ENCODE measurements around the gene PRG2.

DNA sequence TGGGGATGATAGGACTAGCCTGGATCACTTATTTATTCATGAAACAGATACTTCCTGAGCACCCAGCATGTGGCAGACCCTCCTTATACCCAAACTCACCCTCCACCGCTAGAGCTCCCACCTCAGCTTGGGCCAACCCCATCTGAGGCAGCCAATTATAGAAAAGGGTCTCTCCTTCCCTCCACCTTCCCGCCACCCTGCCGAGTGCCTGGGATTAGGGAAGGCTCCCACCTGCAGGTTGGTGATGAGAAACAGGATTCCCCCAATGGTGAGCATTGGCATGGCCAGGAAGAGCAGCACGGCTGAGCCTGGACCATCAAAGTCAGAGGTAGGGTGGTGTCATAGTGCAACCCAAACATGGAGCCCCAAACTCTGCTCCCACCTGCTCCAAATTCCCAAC is 30.6 kb upstream of the PRG2 start:
- no peak for TF ChIP-seq KAT7 (CRISPR knock-in tag; IDR thresholded peaks at IDR 0.05; ENCODE audit: borderline replicate concordance)
- TF ChIP-seq, protein P1, sequence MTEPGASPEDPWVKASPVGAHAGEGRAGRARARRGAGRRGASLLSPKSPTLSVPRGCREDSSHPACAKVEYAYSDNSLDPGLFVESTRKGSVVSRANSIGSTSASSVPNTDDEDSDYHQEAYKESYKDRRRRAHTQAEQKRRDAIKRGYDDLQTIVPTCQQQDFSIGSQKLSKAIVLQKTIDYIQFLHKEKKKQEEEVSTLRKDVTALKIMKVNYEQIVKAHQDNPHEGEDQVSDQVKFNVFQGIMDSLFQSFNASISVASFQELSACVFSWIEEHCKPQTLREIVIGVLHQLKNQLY (CRISPR knock-in tag; IDR thresholded peaks at IDR 0.05): no peak
- TF ChIP-seq, protein P2, sequence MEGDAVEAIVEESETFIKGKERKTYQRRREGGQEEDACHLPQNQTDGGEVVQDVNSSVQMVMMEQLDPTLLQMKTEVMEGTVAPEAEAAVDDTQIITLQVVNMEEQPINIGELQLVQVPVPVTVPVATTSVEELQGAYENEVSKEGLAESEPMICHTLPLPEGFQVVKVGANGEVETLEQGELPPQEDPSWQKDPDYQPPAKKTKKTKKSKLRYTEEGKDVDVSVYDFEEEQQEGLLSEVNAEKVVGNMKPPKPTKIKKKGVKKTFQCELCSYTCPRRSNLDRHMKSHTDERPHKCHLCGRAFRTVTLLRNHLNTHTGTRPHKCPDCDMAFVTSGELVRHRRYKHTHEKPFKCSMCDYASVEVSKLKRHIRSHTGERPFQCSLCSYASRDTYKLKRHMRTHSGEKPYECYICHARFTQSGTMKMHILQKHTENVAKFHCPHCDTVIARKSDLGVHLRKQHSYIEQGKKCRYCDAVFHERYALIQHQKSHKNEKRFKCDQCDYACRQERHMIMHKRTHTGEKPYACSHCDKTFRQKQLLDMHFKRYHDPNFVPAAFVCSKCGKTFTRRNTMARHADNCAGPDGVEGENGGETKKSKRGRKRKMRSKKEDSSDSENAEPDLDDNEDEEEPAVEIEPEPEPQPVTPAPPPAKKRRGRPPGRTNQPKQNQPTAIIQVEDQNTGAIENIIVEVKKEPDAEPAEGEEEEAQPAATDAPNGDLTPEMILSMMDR (IDR thresholded peaks at IDR 0.05): no peak

All from WTC11 (cell line).